ENCODE data around the gene SORBS1.

Gene SORBS1

DNA sequence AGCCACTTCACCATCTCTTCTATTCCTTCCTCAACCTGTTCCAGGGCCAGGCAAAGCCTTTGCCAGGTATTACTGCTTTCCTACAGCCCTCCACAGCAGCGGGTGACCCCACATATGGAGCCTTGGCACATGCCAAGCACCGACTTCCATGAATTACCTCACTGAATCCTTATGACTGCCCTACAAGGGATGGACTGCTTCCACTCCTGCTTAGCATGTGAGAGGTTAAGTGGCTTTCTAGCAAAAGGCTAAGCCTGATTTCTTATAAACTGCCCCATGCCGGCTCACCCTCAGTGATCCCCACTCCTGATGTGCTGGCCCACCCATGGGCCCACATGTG is 226.4 kb downstream of the SORBS1 start:
- DNase-seq: no peak

DNA sequence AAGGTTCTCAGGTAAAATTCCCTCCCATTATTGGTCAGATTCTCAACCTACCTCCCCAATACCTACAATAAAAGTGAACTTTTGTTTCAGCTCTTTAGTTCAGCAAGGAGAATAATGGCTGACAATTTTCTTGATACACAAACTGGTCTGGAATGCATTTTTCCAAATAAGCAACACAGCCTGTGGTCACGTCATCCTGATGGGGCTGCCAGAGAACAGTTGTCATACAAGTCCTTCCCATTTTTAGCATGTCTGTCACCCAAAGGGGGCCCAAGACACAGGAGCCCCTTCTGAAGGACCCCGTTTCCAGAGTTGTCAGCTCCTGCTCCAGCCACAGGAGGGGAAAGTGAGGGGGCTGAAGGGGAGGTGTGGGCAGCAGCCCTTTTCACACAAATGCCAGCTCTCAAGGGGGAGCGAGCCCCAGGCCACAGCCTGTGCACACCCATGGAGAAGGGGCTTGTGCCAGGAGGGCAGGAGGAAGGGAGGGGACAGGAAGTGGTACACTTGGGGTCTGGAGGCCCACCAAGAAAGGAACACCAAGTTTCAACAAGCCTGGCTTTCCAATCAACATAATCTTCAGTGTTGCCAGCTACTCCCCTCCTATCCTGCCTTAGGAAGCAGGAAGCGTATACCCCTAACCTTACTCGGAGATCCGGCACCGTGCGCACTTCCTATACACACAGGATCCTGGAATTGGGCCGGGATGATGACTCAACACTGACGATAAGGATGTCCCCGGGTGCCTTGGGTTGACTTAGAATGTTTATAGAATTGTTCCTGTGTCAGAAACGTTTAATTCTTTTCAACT is 227.0 kb downstream of the SORBS1 start:
- no peak for DNase-seq

DNA sequence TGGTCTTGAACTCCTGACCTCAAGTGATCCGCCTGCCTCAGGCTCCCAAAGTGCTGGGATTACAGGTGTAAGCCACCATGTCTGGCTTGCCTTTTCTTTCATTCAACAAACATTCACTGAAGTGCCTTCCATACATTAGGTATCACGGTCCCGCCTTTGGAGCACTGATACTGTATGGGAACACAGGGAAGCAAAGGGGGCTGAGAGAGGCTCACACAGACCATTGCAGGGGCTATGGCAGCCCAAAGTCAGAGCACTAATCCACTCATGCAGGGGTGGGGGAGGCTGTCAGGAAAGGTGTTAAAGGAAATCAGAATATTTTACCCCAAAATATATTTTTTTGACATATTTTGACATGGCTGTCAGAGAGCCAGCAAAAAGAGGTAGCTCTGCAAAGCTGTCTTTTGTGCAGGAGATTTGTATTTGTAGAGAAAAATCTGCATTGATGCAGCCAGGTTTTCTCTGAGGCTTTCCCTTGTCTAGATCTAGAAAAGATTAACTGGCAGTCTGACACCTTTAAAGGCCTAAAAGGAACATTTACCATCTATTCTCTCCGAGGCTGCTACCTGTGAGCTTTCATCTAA is 228.4 kb downstream of the SORBS1 start:
- DNase-seq: no peak

DNA sequence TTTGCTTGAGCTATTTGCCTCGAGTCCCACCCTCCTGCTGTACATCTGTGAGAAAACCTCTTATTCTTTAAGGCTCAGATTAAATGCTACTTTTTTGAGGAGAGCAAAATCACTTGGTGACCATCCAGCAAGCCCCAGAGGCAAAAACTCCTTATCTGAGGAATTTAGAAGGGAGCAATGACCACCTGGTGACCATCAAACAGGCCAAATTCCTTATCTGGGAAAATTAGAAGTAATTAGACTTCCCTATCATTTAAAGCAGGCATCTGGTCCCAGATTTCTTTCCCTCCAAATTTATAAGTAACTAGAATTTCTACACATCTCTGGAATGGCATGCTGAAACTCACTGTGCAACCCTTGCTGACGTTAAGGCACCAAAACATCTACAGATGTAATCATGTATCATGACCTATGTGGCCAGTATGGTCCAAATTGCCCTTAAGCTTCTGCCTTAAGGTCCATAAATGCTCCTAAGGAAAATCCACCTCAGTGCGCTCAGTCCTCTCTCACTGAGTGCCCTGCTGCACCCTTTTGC is 229.5 kb downstream of the SORBS1 start:
- no peak for DNase-seq

GRCh38 chr10:95330966-95331453 is 230.2 kb downstream of the SORBS1 start:
- no peak for DNase-seq

DNA sequence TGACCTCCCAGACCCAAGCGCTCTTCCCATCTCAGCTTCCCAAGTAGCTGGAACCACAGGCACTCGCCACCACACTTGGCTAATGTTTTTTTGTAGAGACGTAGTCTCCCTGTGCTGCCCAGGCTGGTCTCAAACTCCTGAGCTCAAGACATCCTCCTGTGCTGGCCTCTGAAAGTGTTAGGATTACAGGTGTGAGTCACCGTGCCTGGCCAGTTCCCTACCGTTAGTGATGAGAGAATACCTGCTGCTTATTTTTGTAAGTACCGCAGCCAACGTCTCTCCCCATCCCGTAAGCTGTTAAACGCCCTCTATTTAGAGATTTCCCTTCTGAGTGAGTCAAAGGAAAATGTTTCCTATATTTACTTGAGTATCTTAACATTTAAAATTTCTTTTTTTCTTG is 231.9 kb downstream of the SORBS1 start:
- no peak for DNase-seq

DNA sequence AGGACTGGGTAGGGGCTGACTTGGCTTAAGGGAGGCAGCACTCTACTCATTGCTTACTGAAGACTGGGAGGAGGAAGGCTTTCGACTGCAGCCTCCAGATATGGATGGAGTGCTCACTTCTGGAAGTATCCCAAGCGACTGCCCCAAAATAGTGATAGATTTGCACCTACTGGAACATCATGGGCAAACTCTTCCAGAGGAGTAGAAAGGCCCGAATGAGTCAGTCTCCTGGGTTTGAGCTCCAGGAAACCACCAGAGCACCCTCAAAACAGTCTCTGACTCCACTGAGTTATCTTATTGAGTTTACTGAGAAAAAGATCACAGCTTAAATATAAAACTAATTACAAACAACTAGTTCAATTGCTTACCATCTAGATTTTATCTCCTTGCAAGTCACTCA is 233.2 kb downstream of the SORBS1 start:
- DNase-seq: no peak

GRCh38 chr10:95327367-95327766 is 233.8 kb downstream of the SORBS1 start:
- peak; percentile 78 for DNase-seq

DNA sequence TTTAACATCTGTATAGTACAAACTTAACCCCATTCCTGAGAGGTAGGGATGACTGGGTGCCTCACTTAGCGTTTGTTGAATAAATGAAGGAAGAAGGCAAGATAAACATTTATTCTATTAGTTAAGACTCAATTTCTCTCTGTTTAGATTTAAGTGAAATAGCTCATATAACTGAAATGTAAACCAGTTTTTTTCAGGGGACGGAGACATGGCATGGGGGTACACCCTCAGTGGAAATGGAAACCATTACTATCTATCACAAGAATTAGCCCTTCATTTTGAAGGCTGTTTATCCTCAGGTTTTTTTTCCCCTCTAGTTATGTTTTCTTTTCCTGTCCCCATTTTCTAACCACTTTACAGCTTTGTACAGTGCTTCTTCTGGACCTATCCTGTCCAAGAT is 234.8 kb downstream of the SORBS1 start:
- no peak for DNase-seq

DNA sequence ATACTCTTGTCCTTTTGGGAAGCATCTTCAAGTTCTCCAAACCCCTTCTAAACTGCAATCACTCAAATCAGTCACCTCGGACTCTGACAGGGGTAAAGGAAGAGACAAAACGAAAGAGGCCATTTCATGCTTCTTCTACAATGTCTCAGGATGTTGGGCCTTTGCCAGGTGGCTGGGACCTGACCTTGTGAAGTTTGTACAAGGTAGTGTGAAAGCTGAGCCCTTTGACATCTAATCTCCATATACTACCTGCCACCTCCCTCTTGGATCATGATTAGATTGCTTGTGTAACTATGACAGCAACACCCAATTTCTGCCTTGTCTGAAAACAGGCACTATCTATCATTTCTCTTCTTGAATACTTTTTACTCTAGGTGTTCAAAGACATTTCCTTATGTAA is 235.3 kb downstream of the SORBS1 start:
- no peak for DNase-seq

- DNase-seq: no peak
These were observed 236.5 kb downstream of the SORBS1 start for GRCh38 chr10:95324436-95325268.

GRCh38 chr10:95321554-95322301 is 239.4 kb downstream of the SORBS1 start:
- no peak for DNase-seq

- DNase-seq: no peak
These were observed 241.9 kb downstream of the SORBS1 start for GRCh38 chr10:95319239-95319638.

GRCh38 chr10:95315509-95315908 is 245.7 kb downstream of the SORBS1 start:
- no peak for DNase-seq

- DNase-seq: no peak
These were observed 246.8 kb downstream of the SORBS1 start for GRCh38 chr10:95314192-95314918.

DNA sequence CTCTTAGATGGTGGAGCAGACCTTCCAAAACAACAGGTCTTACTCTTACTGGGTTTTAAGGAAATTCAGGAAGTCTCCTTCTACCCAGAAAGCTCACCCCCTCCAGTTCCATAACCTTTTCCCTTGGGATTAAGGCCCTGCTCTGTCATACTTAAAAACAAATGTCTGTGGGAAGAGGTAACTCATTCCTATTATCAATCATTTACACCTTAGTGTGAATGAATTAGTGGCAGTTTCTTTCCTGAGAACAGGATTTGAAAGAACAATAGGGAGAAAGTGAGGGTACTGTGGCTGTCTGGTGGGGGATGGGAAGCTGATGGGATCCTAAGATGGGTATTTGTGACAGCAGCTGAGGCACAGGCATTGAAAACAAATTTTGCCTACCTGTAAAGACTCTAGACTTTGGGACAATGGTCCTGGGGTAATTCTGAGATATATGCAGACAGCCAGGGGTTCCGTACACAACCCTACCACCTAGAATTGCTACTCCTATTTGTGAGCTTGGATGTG is 248.1 kb downstream of the SORBS1 start:
- no peak for DNase-seq

- no peak for DNase-seq
These were observed 248.9 kb downstream of the SORBS1 start for GRCh38 chr10:95312257-95312656.

GRCh38 chr10:95309958-95310357 is 251.2 kb downstream of the SORBS1 start:
- no peak for DNase-seq

- no peak for DNase-seq
These were observed 252.5 kb downstream of the SORBS1 start for GRCh38 chr10:95308389-95309302.

DNA sequence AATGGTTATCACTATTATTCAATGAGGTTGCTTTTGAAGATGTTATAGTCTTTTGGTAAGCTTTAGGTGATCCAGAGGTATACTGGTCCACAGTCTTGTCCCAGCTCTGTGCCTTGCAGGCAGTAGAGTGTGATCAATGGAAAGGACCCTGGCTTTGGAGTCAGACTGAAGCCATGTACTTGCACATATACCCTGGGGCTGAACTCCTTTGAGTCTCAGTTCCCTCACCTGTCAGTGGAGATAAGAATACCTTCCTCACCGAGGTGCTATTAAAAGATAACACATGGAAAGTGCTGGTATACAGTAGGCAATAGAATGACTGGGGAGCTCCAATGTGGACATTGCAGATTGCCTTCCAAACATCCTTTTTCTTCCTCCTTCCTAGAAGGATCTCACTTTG is 254.3 kb downstream of the SORBS1 start:
- no peak for DNase-seq

- no peak for DNase-seq
These were observed 254.9 kb downstream of the SORBS1 start for GRCh38 chr10:95306318-95306650.
